ENCODE data around the gene FOLR2.
"Not testable (repeated sequence)": the region's sequence is repeated elsewhere in the genome, so short reads cannot be mapped to it uniquely, and the experiment has no call there.

Gene FOLR2

DNA sequence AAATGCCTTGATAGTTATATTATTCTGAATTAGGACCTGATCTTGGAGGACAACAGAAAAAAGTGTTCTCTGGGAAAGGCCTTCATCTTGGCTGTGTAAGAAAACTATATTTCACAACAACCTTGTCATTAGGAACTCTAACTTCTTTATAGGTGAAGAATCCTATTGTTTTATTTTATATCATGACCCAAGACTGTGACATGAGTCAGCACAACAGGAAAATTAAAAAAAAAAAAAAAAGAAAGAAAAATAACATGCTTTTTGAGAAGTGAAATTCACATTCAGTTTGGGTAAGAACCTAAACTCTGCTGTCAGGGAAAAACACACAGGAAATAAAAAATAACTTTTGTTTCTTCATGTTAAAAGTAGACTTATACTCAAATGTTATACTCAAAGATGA is 11.7 kb upstream of the FOLR2 start:
- no peak for DNase-seq

DNA sequence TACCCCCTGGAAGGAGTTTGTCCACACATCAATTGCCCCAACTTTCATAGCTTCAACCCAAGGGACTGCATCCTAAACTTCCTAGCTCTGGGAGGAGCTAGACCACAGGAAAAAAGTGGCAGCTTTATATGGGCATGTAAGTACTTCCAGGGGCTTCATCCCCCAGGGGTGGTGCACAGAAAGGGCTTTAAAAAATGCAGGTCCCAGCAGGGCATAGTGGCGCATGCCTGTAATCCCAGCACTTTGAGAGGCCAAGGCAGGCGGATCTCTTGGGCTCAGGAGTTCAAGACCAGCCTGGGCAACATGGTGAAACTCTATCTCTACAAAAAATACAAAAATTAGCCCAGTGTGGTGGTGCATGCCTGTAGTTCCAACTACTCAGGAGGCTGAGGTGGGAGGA is 9.8 kb upstream of the FOLR2 start:
- DNase-seq: not testable (repeated sequence)

DNA sequence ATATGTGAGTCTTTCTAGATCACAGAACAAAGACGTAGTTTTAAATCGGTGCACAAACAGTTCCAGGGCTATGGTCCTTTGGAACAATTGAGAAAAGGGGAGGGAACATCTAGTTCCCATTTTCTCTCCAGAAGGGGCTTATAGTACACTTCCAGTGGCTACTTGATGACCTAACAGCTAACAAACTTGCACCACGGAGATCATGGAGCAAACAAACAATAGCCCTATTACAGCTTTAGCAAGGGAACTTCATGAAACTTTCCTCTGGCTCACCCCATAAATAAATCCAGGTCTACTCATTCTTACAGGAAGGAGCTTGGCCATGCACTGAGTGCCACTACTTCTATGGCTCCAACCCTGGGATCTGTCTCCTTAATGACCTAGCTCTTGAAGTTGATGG is 8.3 kb upstream of the FOLR2 start:
- no peak for DNase-seq

DNA sequence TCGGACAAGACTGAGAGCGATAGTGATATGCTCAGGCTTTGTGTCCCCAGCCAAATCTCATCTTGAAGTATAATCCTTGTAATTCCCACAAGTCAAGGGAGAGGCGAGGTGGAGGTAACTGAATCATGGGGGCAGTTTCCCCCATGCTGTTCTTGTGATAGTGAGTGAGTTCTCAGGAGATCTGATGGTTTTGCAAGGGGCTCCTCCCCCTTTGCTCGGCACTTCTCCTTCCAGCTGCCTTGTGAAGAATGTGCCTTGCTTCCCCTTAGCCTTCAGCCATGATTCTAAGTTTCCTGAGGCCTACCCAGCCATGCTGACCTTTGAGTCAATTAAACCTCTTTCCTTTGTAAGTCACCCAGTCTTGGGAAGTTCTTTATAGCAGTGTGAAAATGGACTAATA is 7.5 kb upstream of the FOLR2 start:
- DNase-seq: no peak

DNA sequence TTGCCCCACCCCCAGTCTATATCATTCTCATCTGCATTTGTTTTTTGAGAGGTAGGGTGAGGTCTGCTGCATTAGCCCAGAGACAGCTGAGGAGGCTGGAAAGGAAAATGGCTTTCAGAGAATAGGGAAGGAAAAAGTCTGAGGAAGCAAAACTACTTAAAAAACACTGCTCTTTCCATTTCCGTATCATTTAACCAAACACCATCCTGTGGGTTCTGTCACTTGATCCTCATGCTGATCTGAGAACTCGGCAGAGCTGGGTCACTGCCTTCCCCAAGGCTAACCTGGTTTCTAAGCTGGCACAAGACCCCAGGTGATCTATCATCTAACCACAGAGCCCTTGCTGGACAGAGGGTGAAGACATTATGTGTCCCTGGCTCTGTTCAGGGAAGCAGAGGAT is 1.2 kb downstream of the FOLR2 start:
- DNase-seq: no peak

DNA sequence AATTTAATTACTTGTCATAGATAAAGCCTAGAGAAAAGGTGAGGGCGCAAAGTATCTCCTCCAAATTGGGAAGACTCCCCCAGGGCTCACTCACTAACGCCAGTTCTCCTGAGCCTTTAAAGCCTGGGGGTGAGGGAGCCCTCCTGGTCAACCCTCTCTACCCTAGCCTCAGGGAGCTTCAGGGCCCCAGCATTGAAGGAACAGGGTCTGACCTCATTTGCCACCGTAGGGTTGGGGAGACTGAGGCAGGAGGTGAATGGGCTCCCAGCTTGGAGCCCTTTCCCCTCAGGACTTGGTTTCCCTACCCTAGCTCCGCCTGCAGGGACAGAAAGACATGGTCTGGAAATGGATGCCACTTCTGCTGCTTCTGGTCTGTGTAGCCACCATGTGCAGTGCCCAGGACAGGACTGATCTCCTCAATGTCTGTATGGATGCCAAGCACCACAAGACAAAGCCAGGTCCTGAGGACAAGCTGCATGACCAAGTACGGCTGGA is 1.7 kb downstream of the FOLR2 start:
- DNase-seq: no peak

DNA sequence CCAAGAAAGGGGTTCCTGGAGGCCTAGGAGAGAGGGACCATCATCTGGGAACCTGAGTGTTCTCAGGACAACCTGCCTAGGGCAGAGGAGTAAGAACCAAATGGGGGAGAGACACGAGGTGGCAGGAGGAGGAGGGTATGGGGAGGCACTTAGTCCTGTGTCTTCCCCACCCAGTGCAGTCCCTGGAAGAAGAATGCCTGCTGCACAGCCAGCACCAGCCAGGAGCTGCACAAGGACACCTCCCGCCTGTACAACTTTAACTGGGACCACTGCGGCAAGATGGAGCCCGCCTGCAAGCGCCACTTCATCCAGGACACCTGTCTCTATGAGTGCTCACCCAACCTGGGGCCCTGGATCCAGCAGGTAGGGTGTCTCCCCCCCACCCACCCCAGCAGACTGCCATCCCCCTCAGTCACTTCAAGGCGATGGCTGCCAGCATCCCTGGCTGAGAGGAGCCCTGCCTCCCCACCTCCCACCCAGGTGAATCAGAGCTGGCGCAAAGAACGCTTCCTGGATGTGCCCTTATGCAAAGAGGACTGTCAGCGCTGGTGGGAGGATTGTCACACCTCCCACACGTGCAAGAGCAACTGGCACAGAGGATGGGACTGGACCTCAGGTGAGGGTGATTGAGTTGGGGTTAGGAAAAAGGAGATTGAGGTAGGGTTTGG is 4.2 kb downstream of the FOLR2 start:
- DNase-seq: no peak

DNA sequence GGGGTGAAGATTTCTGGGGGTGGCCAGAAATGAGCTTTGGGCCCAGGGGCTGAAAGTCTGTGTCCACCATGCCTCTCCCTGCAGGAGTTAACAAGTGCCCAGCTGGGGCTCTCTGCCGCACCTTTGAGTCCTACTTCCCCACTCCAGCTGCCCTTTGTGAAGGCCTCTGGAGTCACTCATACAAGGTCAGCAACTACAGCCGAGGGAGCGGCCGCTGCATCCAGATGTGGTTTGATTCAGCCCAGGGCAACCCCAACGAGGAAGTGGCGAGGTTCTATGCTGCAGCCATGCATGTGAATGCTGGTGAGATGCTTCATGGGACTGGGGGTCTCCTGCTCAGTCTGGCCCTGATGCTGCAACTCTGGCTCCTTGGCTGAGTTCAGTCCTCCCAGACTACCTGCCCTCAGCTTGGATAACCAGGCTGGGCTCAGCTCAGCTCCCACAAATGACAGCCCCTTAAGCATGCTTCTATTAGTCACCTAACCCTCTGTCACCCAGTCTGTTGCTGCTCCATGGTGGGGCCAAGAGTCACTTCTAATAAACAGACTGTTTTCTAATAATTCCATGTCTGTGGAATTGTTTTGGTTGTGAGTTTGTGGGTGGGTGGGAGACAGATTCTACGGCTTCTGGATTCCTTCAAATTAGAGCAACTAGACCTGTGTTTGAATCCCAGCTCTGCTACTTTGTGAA is 4.9 kb downstream of the FOLR2 start:
- DNase-seq: no peak

DNA sequence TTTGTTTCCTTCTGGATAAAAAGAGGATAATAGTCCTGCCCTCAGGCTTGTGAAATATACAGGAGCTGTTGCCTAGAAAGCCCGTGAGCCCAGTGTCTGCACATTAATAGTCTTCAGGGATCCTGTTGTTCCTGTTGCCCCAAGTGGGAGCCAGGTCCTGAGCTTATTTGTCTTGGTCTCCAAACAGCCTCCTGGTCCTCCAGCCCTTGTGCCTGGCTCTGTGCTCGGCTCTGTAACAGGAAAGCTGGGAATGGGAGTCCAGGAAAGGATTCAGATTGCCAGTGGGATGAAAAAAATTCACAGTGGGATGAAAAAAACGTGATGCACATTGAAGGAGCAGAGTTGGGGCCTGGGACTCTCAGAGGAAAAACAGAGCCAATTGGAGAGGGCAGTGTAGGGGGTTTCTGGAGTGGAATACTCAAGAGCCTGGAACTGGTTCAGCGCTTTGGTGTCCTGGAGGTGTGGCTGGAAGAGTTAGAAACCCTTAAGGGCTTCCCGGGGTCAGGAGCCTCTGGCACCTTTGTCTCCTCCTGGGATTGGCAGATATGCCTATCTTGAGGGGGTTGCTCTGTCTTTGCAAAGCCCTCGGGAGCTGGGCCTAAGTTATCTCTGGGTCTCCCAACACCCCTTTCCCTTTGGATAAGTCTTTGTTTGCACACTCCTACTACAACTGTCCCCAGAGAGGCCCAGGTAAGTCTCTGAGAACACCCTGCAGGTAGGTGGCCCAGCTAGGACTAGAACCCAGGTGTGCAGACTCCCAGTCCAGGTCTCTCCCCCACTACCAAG is 5.7 kb downstream of the FOLR2 start:
- DNase-seq: no peak

DNA sequence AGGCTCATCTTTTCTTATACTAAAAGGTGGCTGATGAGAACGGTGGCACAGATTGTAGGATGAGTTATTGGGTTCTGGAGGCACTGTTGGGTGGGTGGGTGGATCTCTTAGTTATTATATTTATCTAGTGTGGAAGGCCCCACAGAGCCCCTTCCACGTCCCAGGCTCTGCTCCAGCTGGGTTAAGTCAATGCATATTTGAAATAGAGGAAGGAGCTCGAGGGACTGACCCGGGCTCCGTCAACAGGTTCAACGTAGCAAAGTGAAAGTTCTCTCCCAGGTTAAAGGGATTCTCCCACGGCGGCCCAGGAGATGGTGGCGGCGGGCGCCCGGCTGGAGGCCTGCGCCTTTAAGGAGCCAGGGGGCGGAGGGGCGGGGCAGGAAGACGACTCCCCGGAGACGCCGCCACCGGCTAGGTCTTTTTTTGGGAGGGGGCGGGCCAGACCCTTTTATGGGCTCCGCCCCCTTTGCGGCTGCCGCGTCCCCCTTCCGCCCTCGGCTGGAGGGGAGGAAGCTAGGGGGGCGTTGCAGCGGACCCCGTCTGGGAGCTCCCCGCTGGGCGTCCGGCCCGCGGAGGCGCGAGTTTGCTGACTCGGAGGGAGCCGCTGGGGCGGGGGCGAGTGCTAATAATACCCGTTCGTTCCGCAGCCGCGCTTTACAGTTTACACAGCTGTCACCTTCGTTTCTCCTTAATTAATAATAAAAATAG is 6.5 kb downstream of the FOLR2 start:
- DNase-seq: peak in 54 of 56 donors; percentile 38 to 88 (median 75)

DNA sequence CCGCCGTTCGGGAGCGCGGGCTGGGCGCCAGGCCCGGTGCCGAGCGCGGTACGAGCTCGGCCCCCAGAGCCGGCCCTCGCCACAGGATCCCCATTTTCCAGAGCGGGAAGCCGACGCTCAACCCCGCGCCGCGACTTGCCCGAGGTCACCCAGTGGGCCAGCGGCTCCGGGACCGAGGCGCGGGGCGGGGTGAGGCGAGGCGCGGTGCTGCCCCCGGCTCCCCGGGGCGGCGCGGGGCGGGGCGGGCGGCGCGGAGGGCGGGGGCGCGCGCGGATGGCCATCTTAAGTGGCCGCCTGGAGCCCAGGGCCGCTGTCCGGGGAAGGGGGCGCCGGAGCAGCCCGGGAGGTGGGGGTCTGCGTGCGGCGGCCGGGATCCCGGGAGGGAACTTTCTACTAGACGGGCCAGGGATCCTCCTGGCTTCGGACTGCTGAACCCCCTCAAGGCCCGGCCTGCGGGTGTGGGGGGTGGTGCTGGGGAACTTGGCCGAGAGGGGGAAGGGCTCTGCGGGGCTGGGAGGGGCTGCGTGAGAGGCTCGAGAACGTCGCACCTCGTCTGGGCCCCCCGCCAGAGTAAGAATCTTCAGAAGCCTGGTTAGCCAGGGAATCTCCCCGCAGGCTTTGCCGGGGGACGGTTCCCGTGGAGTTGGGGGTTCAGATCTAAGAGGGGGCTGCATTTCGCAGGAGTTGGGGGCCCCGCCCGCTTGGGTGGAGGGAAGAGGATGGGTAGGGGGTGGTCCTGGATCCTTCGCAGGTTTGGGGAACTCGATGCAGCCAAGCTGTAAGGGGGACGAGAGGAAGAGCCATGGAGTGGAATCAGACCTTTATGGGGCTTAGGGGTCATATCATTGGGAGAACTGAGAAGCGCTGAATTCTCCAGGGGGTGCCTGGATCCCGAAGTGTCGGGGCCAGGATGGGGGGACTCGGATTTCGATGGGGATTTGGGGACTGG is 7.3 kb downstream of the FOLR2 start:
- peak in 29 of 56 donors; percentile 26 to 75 (median 61) for DNase-seq

DNA sequence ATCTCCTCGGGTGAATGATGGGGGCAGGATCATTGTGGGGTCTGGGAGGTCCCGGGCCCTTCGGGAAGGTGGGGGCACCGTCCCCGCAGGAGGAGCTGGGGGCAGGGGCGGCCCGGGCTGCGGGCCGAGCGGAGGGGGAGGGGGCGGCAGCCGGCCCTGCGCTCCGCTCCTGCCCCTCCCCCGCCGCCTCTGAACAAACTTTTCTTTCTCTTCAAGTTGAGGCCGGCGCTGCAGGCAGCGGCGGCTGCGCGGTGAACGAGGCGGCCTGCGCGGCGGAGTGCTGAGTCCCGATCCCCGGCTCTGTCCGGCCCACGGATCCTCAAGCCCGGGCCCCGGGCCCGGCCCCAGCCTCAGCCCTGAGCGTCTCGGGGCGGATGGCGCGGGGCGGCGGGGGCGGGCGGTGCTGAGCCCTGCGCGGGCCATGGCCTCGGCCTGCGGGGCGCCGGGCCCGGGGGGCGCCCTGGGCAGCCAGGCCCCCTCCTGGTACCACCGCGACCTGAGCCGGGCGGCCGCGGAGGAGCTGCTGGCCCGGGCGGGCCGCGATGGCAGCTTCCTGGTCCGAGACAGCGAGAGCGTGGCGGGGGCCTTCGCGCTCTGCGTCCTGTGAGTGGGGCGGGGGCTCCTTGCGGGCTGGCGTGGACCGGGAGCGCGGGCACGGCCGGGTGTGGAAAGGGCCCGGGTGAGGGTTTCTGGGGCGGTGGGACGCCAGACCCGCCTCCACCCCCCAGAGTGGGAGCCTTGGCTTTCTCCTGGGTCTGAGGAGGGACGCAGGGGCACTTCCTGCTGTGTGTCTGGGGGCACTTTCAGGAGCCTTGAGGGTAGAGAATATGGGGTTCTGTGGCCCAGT is 8.2 kb downstream of the FOLR2 start, which contains the start of gene INPPL1:
INPPL1 (plus strand) TSS at position 204 of the 847 bp plus-strand sequence; CDS start at position 422, 218 bp downstream.
- DNase-seq: peak in 20 of 56 donors; percentile 16 to 71 (median 44)

DNA sequence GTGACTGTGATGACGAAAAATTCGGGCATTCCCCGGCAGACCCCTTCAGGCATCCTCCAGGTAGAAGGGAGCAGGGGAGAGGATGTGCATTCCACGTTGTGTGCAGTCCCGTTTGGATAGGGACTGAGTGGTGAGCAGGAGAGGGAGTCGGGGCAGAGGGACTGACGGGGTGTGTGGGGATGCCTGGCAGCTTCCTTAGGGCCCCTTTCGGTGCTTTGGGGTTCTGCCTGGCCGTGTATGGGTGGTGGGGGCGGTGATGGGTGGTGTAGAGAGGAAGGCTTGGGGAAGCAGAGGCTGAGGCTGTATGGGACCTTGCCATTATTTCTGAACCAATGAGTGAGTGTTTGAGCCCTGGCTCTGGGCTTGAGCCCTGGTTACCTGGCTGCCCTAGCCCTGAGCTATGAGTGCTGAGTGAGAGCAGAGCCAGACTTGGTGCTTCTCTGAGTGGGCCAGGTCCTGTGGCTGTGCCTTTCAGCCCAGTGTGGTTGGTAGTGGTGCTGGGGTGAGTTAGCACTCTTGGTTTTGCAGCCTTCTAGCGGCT is 8.9 kb downstream of the FOLR2 start:
- DNase-seq: no peak

DNA sequence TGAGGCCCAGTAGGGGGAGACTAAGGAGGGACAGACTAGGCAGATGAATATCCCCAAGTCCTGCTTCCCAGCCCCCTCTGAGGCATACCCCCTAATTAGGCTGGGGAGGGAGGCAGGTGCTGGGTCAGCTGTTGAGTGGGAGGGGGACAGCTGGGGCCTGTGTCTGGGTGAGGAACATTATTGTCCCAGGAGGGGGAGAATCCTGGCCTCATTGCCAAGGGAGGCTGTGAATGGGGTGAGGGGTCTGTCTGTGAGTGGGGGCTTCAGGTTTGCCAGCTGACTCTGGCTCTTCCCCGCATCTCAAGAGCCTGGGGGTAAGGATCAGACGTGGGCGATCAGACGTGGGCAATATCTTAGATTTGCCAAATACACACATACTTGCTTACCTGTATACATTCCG is 10.1 kb downstream of the FOLR2 start:
- no peak for DNase-seq

DNA sequence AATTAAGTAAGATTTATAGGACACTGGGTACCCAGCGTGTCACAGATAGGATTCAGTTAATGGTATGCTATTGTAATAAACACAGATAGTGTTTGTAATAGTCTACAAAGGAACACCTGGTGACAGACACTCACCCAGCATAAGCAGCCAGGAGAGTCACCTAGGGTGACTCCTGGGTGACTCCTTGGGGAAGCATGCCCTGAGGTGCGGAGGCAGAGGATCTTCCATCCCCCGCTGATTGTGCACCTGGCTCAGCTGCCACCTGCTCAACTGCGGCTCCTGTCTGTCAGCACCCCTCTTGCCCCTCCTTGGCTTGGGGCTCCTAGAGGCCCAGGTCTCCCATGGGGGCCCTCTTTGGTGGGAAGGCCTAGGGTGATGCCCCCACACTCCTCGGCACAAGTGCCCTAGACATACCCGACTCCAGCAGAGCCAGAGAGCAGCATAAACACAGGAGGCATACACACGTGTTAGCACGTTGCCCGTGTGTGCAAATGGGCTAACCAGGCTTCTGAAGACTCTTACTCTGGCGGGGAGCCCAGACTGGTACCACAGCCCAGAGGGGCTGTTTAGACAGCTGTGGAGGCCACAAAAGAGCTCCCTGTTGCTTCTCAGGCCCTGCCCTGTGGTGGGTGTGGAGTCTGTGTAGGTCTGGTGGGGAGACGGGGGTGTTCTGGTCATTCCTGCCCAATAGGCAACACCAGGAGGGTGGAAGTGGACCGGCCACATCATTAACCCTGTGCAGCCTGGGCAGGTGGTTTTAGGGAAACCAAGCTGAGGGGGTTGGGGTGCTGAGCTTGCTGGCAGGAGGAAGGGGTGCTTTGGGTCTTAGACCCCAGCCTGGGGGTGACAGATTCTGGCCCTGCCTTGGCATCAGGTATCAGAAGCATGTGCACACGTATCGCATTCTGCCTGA is 11.0 kb downstream of the FOLR2 start:
- peak in 23 of 56 donors; percentile 14 to 73 (median 46) for DNase-seq

DNA sequence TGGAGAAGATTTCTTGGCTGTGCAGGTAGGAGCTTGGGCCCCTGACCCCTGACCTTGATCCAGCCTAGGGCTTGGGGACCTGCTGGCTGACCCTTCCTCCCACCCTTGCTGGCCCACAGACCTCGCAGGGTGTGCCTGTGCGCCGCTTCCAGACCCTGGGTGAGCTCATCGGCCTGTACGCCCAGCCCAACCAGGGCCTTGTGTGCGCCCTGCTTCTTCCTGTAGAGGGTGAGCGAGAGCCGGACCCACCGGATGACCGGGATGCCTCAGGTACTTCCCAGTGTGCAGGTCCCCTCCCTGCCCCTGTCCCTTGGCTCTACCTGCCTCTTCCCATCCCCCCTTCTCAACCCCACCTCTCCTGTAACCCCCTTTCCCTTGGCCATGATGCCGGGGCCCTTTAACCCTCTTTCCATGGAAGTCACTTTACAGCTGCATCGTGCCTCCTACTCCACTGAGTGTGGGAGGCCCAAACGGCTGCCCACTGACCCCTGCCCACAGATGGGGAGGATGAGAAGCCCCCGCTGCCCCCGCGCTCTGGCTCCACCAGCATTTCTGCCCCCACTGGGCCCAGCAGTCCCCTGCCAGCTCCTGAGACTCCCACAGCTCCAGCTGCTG is 11.7 kb downstream of the FOLR2 start:
- no peak for DNase-seq

DNA sequence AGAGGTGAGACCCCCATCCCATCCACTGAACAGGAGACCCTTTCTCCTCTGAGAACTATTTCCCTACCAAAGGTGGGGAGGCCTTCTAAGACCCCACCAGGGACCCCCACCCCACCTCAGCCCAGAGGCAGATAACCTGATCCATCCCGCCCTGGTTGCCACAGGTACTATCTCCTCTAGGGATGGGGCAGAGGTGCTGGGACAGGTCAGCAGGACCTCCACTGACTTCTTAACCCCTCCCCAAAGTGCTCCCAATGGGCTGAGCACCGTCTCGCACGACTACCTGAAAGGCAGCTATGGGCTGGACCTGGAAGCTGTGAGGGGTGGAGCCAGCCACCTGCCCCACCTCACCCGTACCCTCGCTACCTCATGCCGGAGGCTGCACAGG is 12.2 kb downstream of the FOLR2 start:
- DNase-seq: no peak
